ENCODE results near the gene PEX5. TPM values are rescaled to one million over a fixed set of nuclear protein-coding genes. Genes with fewer than 3 reads are reported as not detected.

PEX5 gene
- total RNA-seq, 2 donors from 2014 or later: 24.0 to 42.8 TPM

DNA sequence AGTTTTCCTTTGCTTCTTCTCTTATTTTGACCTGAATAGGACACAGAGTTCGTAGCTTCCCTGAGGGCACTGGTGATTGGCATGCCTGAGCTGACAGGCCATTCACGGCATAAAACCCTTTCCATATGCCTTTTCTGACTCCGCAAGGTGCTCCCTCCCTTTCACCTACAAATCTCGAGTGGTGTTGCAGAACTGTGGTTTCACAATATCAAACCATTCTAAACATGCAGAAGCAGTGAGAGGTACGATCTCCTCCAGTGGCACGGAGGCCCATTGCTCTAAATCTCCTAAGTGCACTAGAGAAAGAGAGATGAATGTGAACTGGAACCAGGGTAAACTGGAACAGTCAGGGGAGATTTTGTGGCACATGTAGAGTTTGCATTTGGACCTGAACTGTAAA, 35.4 kb upstream of the PEX5 start:
- Mint-ChIP-seq H3K4me3 (no peak overlapping the region), H3K27me3 (no peaks in the 10 kb centered on the region), H3K36me3 (peaks cover 4% of the 10 kb centered on the region), H3K27ac (no peak overlapping the region), H3K4me1 (ENCODE audit: low read depth in 2 of 2) (no peaks in the 10 kb centered on the region), H3K9me3 (no peaks in the 10 kb centered on the region)
- DNase-seq (ENCODE audit: low spot score) (no peak), ATAC-seq (no peak)

DNA sequence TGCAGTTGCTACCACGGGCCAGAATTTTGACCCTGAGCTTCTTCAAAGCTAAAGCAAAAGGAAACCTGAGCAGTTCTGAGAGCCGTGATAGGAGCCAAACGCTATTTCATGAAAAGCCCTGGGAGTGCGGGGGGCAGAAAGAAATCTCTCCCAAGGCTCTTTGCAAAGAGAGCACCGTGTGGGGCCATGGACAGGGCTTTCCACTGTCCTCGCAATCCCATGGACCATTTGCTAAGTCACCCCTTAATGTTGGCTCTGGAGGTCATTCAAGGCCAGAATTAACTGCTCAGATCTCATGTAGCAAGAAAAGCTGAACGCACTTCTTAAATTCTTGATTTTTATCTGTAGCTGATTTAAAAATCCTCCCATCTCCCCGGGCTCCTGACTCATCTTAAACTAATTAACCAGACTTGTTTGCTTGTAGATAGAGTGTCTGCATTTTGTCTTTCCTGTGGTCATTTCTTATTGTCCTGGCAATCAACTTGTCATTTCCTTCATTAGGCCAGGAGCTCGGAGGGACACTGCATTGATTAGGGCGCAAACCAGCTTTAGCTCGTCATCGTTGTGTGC, 34.5 kb upstream of the PEX5 start:
- DNase-seq (ENCODE audit: low spot score) (no peak), ATAC-seq (no peak)
- Mint-ChIP-seq H3K4me3 (no peak overlapping the region), H3K27me3 (no peaks in the 10 kb centered on the region), H3K9me3 (no peaks in the 10 kb centered on the region), H3K27ac (no peak overlapping the region), H3K36me3 (peaks cover under 1% of the 10 kb centered on the region), H3K4me1 (ENCODE audit: low read depth in 2 of 2) (no peaks in the 10 kb centered on the region)

DNA sequence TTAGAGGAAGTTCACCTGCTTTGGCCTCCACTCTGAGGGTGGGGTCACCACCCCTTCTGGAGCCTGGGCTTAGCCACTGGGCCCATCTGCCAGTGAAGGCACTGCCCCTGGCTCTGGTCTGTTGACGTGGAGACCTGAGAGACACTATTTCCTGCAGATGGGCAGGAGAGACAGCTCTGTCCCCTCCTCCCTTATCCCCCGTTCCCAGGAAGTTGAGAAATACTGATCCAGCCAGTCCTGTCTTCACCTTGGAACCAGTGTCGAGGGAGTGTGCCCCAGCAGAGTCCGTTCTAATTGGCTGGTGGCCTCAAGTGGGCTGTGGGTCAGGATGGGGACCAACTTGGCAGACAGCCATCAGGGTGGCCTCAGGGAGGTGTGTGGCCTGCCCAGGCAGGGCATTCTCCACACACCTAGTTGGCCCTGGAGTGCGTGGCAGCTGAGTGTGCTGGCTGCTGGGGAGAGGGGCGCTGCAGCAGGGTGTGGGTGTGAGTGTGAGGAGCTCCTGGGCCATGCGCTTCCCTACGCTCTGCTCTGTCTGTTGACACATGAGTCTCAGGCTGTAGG, 33.9 kb upstream of the PEX5 start:
- Mint-ChIP-seq H3K9me3 (no peaks in the 10 kb centered on the region), H3K27ac (no peak overlapping the region), H3K27me3 (no peaks in the 10 kb centered on the region), H3K36me3 (no peaks in the 10 kb centered on the region), H3K4me1 (ENCODE audit: low read depth in 2 of 2) (peaks cover 0 to 3% of the 10 kb centered on the region in 2 donors), H3K4me3 (no peak overlapping the region)
- DNase-seq (ENCODE audit: low spot score) (no peak), ATAC-seq (peak in 1 of 2 donors; percentile 30)

DNA sequence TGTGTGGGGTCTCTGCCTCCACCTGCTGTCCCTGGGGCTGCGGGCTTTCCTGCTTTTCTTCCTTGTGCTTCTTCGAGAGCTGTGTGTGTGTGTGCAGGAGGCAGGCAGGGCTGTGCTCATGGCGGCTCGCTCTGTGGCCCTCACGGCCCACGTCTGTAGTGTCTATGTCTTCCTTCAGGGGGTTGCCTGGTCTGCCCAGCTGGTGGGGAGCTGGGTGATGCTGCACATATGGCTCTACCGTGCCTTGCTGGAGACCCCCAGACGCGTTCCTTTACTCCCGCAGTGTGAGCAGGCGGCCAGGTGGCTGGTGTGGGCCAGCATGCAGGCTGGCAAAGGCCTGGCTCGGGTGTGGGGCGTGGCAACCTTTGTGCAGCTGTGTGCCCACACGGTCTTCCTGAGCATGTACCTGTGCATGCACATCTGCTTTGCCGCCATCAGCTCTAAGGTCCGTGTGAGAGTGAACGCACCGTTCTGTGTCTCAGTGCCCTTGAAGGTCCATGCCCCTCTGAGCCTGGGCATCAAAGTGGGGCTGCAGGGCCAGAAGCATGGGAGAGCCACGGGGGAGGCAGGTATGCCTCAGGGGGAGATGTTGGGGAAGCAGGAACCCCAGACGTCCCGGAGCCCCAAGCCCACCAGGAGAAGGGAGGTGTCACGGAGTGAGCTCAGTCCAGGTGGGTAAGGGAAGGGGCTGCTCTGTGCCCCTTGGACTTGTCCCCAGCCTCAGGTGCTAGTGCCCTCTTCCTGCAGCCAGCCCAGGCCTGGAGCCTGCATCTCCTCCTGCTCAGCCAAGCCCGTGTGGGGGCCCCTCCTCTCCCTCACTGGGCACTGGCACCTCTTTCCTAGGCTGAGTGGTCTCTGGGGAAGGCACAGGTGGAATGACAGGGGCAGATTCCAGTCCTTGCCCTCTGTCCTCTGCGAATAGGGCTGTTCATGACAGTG, 33.0 kb upstream of the PEX5 start:
- no peak for ATAC-seq
- no peak for DNase-seq (ENCODE audit: low spot score)
- peaks cover 0 to 4% of the 10 kb centered on the region in 2 donors for H3K4me1 Mint-ChIP-seq (ENCODE audit: low read depth in 2 of 2)
- no peak overlapping the region for H3K4me3 Mint-ChIP-seq
- H3K9me3 Mint-ChIP-seq: no peaks in the 10 kb centered on the region
- peaks cover 0 to under 1% of the 10 kb centered on the region in 2 donors for H3K27me3 Mint-ChIP-seq
- no peak overlapping the region for H3K27ac Mint-ChIP-seq
- no peaks in the 10 kb centered on the region for H3K36me3 Mint-ChIP-seq

DNA sequence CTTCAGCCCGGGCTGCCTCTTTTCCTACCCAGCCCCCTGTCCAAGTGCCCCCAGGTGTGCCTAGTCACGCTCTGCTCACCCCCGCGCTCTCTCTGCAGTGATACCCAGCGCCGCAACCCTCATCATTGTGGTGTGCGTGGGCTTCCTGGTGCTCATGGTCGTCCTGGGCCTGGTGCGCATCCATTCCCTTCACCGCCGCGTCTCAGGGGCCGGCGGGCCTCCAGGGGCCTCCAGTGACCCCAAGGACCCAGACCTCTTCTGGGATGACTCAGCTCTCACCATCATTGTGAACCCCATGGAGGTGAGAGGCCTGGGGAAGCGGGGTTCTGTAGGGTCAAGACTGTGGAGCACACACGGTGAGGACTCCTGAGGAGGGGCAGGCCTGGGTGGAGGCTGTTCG, 32.1 kb upstream of the PEX5 start:
- DNase-seq (ENCODE audit: low spot score) (no peak), ATAC-seq (no peak)
- Mint-ChIP-seq H3K4me3 (no peak overlapping the region), H3K4me1 (ENCODE audit: low read depth in 2 of 2) (peaks cover 0 to 4% of the 10 kb centered on the region in 2 donors), H3K27me3 (peaks cover 4 to 7% of the 10 kb centered on the region in 2 donors), H3K9me3 (no peaks in the 10 kb centered on the region), H3K36me3 (no peaks in the 10 kb centered on the region), H3K27ac (no peak overlapping the region)

DNA sequence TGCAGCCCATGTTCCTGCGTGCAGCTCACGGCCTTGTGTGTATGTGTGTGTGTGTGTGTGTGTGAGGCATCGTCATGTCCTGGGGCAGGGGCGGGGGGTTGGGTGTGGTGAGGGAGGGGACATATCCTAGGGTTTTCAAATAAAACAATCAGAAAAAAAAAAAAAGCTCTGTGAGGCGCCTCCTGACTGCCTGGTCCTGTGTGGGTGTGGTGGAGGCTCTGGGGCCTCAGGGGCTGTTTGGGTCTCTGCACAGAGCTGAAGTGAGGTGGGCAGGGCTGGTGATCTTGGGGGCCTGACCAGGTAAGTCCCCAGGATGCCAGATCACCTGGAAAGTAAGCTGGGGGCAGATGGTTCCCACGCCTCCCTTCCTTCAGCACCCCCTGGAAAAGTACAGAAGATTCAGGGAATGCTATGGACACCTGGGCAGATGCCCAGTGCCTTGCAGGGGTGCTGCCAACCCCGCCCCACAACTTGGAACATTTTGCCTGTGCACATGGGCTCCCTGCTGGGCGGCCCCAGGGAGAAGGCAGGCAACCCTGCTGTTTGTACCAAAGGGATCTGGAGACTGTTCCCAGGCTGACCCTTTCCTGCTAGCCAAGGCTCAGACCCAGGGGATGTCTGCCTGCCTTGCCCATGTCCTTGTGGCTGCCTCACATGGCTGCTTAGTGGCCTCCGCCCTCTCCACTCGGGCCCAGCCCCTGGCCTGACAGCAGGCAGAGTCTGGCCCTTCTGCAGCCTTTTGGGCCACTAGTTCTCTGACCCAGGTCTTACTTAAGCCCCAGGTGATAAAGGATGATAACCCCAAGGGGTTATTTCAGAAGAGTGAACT, 30.5 kb upstream of the PEX5 start:
- Mint-ChIP-seq H3K36me3 (no peaks in the 10 kb centered on the region), H3K9me3 (no peaks in the 10 kb centered on the region), H3K4me1 (ENCODE audit: low read depth in 2 of 2) (peaks cover 0 to 8% of the 10 kb centered on the region in 2 donors), H3K27ac (no peak overlapping the region), H3K4me3 (no peak overlapping the region), H3K27me3 (peaks cover 9 to 12% of the 10 kb centered on the region in 2 donors)
- no peak for ATAC-seq
- no peak for DNase-seq (ENCODE audit: low spot score)

DNA sequence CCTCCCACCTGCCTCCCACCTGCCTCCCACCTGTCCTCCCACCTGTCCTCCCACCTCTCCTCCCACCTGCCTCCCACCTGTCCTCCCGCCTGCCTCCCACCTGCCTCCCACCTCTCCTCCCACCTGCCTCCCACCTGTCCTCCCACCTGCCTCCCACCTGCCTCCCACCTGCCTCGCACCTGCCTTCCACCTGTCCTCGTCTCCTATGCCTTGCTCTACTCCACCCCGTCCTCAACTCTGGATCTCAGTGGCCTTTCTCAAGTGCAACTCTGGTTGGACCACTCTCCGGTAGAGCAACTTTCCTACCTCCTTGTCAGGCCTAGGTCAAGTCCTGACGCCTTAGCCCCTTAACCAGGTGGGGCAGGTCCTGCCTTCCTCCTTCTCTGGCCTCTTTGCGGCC, 29.3 kb upstream of the PEX5 start:
- DNase-seq (ENCODE audit: low spot score): no peak
- no peak for ATAC-seq
- Mint-ChIP-seq H3K9me3 (no peaks in the 10 kb centered on the region), H3K4me1 (ENCODE audit: low read depth in 2 of 2) (peaks cover 0 to 8% of the 10 kb centered on the region in 2 donors), H3K27ac (no peak overlapping the region), H3K36me3 (no peaks in the 10 kb centered on the region), H3K27me3 (peaks cover 12 to 15% of the 10 kb centered on the region in 2 donors), H3K4me3 (no peak overlapping the region)

DNA sequence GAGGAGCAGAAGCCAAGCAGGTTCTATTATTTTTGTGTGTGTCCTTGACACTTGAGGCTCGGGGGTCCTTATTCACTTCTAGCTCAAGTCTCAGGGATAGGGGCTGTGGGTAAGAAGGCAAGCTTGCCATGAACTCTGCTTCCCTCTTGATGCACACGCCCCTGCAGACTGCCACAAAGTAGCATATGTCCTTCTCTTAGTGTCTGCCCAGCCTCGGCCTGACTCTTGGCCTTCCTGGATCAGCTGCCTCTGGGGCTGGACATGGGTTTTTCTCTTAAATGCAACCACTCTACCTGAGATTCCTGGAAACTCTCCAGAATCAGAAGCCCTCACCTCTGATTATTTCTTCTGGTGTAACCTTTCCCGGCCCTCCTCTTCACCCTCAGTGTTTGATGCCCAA, 28.2 kb upstream of the PEX5 start:
- Mint-ChIP-seq H3K27me3 (peaks cover 19% of the 10 kb centered on the region in 2 donors), H3K27ac (no peak overlapping the region), H3K36me3 (no peaks in the 10 kb centered on the region), H3K4me3 (no peak overlapping the region), H3K4me1 (ENCODE audit: low read depth in 2 of 2) (peaks cover 0 to 8% of the 10 kb centered on the region in 2 donors), H3K9me3 (no peaks in the 10 kb centered on the region)
- DNase-seq (ENCODE audit: low spot score) (no peak), ATAC-seq (no peak)

DNA sequence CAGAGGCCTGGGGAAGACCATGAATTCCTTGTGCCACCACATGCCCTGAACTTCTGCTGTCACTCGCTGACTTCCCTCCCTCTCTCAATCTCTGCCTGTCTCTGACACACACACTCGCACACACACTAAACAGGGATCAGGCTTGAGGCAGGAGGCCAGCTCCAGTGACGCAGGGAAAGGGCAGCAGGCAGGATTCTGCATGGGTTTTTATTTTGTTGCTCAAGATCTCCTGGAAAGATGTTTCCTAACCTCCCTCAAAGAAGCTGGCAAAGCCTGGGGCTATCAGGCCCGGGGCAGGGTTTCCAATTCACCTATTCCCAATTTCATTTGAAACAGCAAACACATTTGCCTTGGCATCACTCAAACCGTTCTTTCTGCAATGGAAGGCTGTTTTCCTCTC, 27.7 kb upstream of the PEX5 start:
- DNase-seq (ENCODE audit: low spot score): no peak
- H3K27ac Mint-ChIP-seq: no peak overlapping the region
- H3K27me3 Mint-ChIP-seq: peaks cover 22% of the 10 kb centered on the region in 2 donors
- no peaks in the 10 kb centered on the region for H3K36me3 Mint-ChIP-seq
- H3K4me3 Mint-ChIP-seq: no peak overlapping the region
- H3K4me1 Mint-ChIP-seq (ENCODE audit: low read depth in 2 of 2): peaks cover 0 to 8% of the 10 kb centered on the region in 2 donors
- ATAC-seq: no peak
- H3K9me3 Mint-ChIP-seq: no peaks in the 10 kb centered on the region

DNA sequence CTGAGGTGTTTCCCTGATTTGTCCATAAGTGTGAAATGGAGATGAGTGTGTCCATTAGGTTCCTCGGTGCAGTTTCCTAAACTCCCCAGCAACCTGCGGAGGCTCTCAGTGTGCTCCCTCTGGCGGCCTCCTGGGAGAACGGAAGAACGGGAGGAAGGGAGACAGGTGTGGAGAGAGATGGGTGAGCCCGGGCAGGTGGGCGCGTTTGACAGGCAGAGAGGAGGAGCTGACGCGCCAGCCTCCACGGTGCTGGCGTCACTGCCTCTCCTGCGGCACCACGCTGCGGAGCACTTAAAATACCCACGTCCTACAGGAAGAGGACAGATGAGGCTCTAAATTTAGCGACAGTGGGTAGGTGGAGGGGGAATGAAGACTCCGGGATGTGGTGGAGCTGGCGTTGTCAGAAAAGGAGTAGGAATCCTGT, 26.8 kb upstream of the PEX5 start:
- Mint-ChIP-seq H3K27me3 (peaks cover 22 to 24% of the 10 kb centered on the region in 2 donors), H3K9me3 (no peaks in the 10 kb centered on the region), H3K36me3 (no peaks in the 10 kb centered on the region), H3K4me1 (ENCODE audit: low read depth in 2 of 2) (peaks cover 0 to 8% of the 10 kb centered on the region in 2 donors), H3K4me3 (no peak overlapping the region), H3K27ac (no peak overlapping the region)
- ATAC-seq (no peak), DNase-seq (ENCODE audit: low spot score) (no peak)

DNA sequence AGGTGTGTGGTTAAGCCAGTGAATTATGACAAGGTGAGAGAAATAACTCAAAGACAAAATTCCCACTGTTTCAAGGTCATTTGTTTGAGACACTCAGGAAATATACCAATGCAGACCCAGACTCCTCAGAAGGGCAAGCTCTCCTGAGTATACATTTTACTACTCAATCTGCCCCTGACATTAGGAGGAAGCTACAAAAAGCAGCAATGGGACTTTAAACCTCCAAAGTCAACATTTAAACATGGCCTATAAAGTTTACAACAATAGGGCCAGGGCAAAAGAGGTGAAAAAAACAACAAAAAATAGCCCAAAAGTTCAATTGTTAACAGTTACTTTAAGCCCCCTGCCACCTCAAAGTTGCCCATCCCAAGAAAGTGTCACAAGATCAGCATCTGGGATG, 19.5 kb upstream of the PEX5 start:
- Mint-ChIP-seq H3K27me3 (peaks cover 20 to 23% of the 10 kb centered on the region in 2 donors), H3K9me3 (no peaks in the 10 kb centered on the region), H3K4me1 (ENCODE audit: low read depth in 2 of 2) (no peaks in the 10 kb centered on the region), H3K27ac (no peak overlapping the region), H3K4me3 (no peak overlapping the region), H3K36me3 (peaks cover 11% of the 10 kb centered on the region)
- no peak for DNase-seq (ENCODE audit: low spot score)
- no peak for ATAC-seq

DNA sequence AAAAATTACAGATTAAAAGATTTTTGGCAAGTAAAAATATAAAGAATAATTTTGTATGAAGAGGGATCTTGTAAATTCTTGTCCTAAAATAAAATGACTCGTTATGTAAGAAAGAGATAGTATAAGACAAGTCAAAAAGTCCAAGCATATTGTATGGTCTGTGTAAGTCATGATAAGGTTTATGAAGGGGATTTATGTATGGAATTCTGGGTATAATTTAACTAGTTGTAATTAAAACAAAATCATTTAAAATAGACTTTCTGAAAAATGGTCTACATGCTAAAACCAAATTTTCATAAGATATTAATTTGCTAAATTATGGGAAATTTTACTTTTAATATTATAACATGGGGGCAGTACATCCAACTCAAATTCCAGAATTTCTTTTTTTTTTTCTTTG, 17.6 kb upstream of the PEX5 start:
- no peak for ATAC-seq
- no peaks in the 10 kb centered on the region for H3K4me1 Mint-ChIP-seq (ENCODE audit: low read depth in 2 of 2)
- no peak for DNase-seq (ENCODE audit: low spot score)
- no peak overlapping the region for H3K27ac Mint-ChIP-seq
- H3K27me3 Mint-ChIP-seq: peaks cover 24% of the 10 kb centered on the region in 2 donors
- H3K9me3 Mint-ChIP-seq: no peaks in the 10 kb centered on the region
- H3K36me3 Mint-ChIP-seq: peaks cover 11% of the 10 kb centered on the region
- no peak overlapping the region for H3K4me3 Mint-ChIP-seq

DNA sequence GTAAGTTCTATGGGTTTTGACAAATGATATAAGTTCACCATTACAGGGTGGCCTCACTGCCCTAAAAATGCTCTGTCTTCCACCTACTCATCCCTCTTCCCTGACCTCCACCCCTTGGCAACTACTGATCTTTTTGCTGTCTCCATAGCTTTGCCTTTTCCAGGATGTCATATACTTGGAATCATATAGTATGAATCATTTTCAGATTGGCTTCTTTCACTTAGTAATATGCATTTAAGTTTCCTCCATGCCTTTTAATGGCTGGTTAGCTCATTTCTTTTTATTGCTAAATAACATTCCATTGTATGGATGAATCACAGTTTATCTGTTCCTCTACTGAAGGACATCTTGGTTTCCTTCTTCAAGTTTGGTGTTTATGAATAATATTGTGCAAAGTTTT, 14.0 kb upstream of the PEX5 start:
- H3K9me3 Mint-ChIP-seq: no peaks in the 10 kb centered on the region
- no peaks in the 10 kb centered on the region for H3K4me1 Mint-ChIP-seq (ENCODE audit: low read depth in 2 of 2)

More for the DNA sequence above, 14.0 kb upstream of the PEX5 start:
- Mint-ChIP-seq H3K27ac (no peak overlapping the region), H3K27me3 (peaks cover 32 to 41% of the 10 kb centered on the region in 2 donors), H3K4me3 (no peak overlapping the region), H3K36me3 (no peaks in the 10 kb centered on the region)
- no peak for ATAC-seq
- no peak for DNase-seq (ENCODE audit: low spot score)

All from natural killer cell treated with Interleukin-12 subunit alpha and Interleukin-12 subunit beta and Interleukin-15 and Interleukin-18, amount 100 ng/mL, for 72 hours (primary cell).